ENCODE data around the gene ZNF423.

- TF ChIP-seq EZH2 (IDR thresholded peaks at IDR 0.05; ENCODE audit: insufficient read depth, poor library complexity, severe bottlenecking) (no peak), EZH2phosphoT487 (IDR thresholded peaks at IDR 0.05; ENCODE audit: insufficient read depth, low read depth) (no peak)
These were observed 82.1 kb downstream of the ZNF423 start for GRCh38 chr16:49773534-49774475.

Data from GM23248 (cell line).